Erythroblast (primary cell): Measurements from ENCODE around the gene PARD3.

Experiments
- GATA1 ChIP-seq: IDR thresholded peaks from 2 replicates; pipeline ENCODE4 v1.6.1; 2011; ENCODE audit warnings: low read depth, mild to moderate bottlenecking, control low read depth, low read length, moderate library complexity
- POLR2A ChIP-seq: IDR thresholded peaks from 2 replicates; pipeline ENCODE4 v1.6.1; 2011; ENCODE audit warnings: mild to moderate bottlenecking, low read length

GRCh38 chr10:34074051-34074450 is 741.0 kb downstream of the PARD3 start:
- TF ChIP-seq POLR2A, result no peak
- TF ChIP-seq GATA1, result no peak
